ENCODE measurements around the gene MPZL1. TPM values are rescaled to one million over a fixed set of nuclear protein-coding genes. Genes with fewer than 3 reads are reported as not detected.

MPZL1 gene
- total RNA-seq, 1 experiment from 2014 or later, result 71.7 TPM

DNA sequence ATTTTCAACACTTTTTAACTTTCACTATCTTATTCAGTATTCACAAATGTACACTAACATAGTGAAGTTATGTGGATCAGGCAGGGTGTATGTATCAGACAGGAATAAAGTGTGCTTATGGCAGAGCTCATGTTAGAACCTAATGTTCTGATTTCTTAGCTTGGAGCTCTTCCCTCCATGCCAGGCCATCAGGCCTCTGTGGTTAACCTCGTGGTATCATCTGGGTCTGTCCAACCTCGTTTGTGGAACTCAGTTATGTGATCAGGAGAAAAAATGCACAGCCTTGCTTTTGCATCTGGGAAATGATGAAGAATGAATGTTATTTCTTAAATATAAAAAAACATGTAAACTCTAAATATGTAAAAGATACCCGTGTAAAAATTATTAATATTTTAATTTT, 86.9 kb downstream of the MPZL1 start:
- no peak overlapping the region for H3K27ac Mint-ChIP-seq
- peaks cover 25% of the 10 kb centered on the region for H3K36me3 Mint-ChIP-seq
- peaks cover 26% of the 10 kb centered on the region for H3K9me3 Mint-ChIP-seq
- H3K27me3 Mint-ChIP-seq (ENCODE audit: low read depth), result peaks cover 5% of the 10 kb centered on the region; the same call in 1 of the 2 replicates
- DNase-seq (ENCODE audit: low spot score) (no peak), ATAC-seq (no peak)
- ChIA-PET POLR2A (no interaction called here), CTCF (no interaction called here)
- H3K4me3 Mint-ChIP-seq, result no peak overlapping the region
- peaks cover 5% of the 10 kb centered on the region for H3K4me1 Mint-ChIP-seq
- TF ChIP-seq, protein P1, sequence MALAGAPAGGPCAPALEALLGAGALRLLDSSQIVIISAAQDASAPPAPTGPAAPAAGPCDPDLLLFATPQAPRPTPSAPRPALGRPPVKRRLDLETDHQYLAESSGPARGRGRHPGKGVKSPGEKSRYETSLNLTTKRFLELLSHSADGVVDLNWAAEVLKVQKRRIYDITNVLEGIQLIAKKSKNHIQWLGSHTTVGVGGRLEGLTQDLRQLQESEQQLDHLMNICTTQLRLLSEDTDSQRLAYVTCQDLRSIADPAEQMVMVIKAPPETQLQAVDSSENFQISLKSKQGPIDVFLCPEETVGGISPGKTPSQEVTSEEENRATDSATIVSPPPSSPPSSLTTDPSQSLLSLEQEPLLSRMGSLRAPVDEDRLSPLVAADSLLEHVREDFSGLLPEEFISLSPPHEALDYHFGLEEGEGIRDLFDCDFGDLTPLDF (CRISPR knock-in tag; IDR thresholded peaks at IDR 0.05), result no peak
- TF ChIP-seq, protein P2, sequence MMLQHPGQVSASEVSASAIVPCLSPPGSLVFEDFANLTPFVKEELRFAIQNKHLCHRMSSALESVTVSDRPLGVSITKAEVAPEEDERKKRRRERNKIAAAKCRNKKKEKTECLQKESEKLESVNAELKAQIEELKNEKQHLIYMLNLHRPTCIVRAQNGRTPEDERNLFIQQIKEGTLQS (CRISPR knock-in tag; conservative IDR thresholded peaks at IDR 0.05), result no peak
- no peak for TF ChIP-seq ZNF423 (CRISPR knock-in tag; IDR thresholded peaks at IDR 0.05)
- no peak for TF ChIP-seq ETV6 (CRISPR knock-in tag; IDR thresholded peaks at IDR 0.05)
- TF ChIP-seq, protein P3, sequence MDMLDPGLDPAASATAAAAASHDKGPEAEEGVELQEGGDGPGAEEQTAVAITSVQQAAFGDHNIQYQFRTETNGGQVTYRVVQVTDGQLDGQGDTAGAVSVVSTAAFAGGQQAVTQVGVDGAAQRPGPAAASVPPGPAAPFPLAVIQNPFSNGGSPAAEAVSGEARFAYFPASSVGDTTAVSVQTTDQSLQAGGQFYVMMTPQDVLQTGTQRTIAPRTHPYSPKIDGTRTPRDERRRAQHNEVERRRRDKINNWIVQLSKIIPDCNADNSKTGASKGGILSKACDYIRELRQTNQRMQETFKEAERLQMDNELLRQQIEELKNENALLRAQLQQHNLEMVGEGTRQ (CRISPR knock-in tag; IDR thresholded peaks at IDR 0.05), result no peak
- no peak for TF ChIP-seq ZNF219 (CRISPR knock-in tag; IDR thresholded peaks at IDR 0.05; ENCODE audit: borderline replicate concordance)

DNA sequence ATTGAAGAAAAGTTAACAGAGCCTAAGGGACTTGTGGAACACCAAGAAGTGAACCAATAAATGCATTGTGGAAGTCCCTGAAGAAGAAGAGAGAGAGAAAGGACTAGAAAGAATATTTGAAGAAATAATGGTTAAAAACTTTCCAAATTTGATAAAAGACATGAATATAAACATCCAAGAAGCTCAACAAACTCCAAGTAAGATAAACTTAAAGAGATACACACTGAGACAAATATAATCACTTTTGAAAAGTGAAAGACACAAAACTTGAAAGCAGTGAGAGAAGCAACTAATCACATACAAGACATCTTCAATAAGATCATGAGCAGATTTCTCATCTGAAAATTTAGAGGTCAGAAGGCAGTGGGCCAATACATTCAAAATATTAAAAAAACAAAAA, 91.2 kb downstream of the MPZL1 start:
- ATAC-seq, result no peak
- no peak overlapping the region for H3K4me3 Mint-ChIP-seq
- H3K4me1 Mint-ChIP-seq, result no peaks in the 10 kb centered on the region
- H3K36me3 Mint-ChIP-seq, result peaks cover 26% of the 10 kb centered on the region
- ChIA-PET CTCF (no interaction called here), POLR2A (no interaction called here)
- no peak overlapping the region for H3K27ac Mint-ChIP-seq
- peaks cover 5% of the 10 kb centered on the region; the same call in 1 of the 2 replicates for H3K27me3 Mint-ChIP-seq (ENCODE audit: low read depth)
- DNase-seq (ENCODE audit: low spot score), result no peak
- peaks cover 36% of the 10 kb centered on the region for H3K9me3 Mint-ChIP-seq
- TF ChIP-seq, protein P4, sequence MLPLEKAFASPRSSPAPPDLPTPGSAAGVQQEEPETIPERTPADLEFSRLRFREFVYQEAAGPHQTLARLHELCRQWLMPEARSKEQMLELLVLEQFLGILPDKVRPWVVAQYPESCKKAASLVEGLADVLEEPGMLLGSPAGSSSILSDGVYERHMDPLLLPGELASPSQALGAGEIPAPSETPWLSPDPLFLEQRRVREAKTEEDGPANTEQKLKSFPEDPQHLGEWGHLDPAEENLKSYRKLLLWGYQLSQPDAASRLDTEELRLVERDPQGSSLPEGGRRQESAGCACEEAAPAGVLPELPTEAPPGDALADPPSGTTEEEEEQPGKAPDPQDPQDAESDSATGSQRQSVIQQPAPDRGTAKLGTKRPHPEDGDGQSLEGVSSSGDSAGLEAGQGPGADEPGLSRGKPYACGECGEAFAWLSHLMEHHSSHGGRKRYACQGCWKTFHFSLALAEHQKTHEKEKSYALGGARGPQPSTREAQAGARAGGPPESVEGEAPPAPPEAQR (CRISPR knock-in tag; IDR thresholded peaks at IDR 0.05), result no peak

DNA sequence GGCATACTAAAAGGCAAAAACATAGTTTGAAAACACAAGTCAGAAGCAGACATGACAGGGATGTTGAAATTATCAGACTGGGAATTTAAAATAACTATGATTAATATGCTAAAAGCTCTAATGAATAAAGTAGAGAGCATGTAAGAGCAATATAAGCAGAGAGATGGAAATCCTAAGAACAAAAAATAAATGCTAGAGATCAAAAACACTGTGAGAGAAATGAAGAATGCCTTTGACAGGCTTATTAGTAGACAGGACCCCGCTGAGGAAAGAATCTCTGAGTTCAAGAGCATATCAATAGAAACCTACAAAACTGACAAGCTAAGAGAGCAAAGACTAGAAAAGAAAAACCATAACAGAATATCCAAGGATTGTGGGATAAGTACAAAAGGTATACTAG, 93.9 kb downstream of the MPZL1 start:
- ATAC-seq, result no peak
- Mint-ChIP-seq H3K9me3 (peaks cover 36% of the 10 kb centered on the region), H3K4me1 (peaks cover 8% of the 10 kb centered on the region), H3K36me3 (peaks cover 26% of the 10 kb centered on the region), H3K27ac (no peak overlapping the region), H3K27me3 (ENCODE audit: low read depth) (peaks cover 7% of the 10 kb centered on the region; the same call in 1 of the 2 replicates), H3K4me3 (no peak overlapping the region)
- ChIA-PET CTCF (interaction anchor here (2.2 kb wide), 1 partner anchor 12 kb away, joined by 6 read pairs; no protein-coding TSS in a partner anchor), POLR2A (no interaction called here)
- DNase-seq (ENCODE audit: low spot score), result no peak
- TF ChIP-seq ZNF396 (CRISPR knock-in tag; IDR thresholded peaks at IDR 0.05; ENCODE audit: borderline replicate concordance) (no peak), ESRRA (CRISPR knock-in tag; IDR thresholded peaks at IDR 0.05; ENCODE audit: borderline replicate concordance) (no peak), FOXP1 (CRISPR knock-in tag; IDR thresholded peaks at IDR 0.05; ENCODE audit: borderline replicate concordance) (no peak), HMGA2 (CRISPR knock-in tag; IDR thresholded peaks at IDR 0.05) (no peak), PRRX2 (CRISPR knock-in tag; IDR thresholded peaks at IDR 0.05) (no peak)
- TF ChIP-seq, protein P5, sequence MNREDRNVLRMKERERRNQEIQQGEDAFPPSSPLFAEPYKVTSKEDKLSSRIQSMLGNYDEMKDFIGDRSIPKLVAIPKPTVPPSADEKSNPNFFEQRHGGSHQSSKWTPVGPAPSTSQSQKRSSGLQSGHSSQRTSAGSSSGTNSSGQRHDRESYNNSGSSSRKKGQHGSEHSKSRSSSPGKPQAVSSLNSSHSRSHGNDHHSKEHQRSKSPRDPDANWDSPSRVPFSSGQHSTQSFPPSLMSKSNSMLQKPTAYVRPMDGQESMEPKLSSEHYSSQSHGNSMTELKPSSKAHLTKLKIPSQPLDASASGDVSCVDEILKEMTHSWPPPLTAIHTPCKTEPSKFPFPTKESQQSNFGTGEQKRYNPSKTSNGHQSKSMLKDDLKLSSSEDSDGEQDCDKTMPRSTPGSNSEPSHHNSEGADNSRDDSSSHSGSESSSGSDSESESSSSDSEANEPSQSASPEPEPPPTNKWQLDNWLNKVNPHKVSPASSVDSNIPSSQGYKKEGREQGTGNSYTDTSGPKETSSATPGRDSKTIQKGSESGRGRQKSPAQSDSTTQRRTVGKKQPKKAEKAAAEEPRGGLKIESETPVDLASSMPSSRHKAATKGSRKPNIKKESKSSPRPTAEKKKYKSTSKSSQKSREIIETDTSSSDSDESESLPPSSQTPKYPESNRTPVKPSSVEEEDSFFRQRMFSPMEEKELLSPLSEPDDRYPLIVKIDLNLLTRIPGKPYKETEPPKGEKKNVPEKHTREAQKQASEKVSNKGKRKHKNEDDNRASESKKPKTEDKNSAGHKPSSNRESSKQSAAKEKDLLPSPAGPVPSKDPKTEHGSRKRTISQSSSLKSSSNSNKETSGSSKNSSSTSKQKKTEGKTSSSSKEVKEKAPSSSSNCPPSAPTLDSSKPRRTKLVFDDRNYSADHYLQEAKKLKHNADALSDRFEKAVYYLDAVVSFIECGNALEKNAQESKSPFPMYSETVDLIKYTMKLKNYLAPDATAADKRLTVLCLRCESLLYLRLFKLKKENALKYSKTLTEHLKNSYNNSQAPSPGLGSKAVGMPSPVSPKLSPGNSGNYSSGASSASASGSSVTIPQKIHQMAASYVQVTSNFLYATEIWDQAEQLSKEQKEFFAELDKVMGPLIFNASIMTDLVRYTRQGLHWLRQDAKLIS (CRISPR knock-in tag; IDR thresholded peaks at IDR 0.05; ENCODE audit: borderline replicate concordance), result no peak
- TF ChIP-seq, protein P6, sequence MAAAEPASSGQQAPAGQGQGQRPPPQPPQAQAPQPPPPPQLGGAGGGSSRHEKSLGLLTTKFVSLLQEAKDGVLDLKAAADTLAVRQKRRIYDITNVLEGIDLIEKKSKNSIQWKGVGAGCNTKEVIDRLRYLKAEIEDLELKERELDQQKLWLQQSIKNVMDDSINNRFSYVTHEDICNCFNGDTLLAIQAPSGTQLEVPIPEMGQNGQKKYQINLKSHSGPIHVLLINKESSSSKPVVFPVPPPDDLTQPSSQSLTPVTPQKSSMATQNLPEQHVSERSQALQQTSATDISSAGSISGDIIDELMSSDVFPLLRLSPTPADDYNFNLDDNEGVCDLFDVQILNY (CRISPR knock-in tag; IDR thresholded peaks at IDR 0.05), result no peak

Measured in WTC11 (cell line).